ENCODE measurements around the gene IL1RAPL2. TPM values are rescaled to one million over a fixed set of nuclear protein-coding genes. Genes with fewer than 3 reads are reported as not detected.

Gene IL1RAPL2
- total and polyA plus RNA-seq, 2 of the 4 experiments (the other 2 are of a cell fraction) = 0.03 TPM; not detected in 1

DNA sequence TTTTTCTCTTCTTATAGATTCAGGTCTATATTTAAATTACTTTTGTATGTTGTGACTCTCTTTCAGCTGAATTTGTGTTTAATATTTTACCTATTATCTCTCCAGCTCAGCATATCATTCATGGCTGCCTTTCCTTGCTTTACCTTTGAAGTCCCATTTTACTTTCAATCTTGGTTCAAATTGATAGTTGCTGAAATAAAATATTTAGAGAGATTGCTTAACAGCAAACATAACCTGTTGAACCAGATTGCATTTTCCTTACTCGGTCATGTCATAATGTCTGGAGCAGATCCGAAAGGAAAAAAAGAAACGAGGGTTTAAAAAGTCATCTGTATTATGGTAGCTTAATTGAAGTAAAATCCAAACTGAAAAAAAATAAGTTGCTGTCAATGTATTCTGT lies 94.1 kb downstream of the IL1RAPL2 start:
- in situ Hi-C loops (cut with MboI; ENCODE audit: low sequenced_read_pairs) = no loop called here
- POLR2A ChIA-PET (ENCODE audit: unreplicated experiment) = no interaction called here

More for the DNA sequence above, 94.1 kb downstream of the IL1RAPL2 start:
- Histone ChIP-seq H3K79me1 (ENCODE audit: low read depth in 1 of 2, low read length in 2 of 2) (no peaks in the 10 kb centered on the region), H4K8ac (ENCODE audit: low read depth in 2 of 2, low read length in 2 of 2) (no peak overlapping the region), H4K91ac (ENCODE audit: insufficient read depth, low read depth, low read length) (no peak overlapping the region), H3K27ac (ENCODE audit: insufficient read depth, low read length) (no peak overlapping the region), H3K4me3 (ENCODE audit: insufficient read depth, low read depth, low read length) (no peak overlapping the region), H2AFZ (replicated peaks; ENCODE audit: low read length, poor library complexity) (no peak overlapping the region), H3K9me1 (ENCODE audit: insufficient read depth, low read length) (no peaks in the 10 kb centered on the region), H3K56ac (ENCODE audit: extremely low read depth, insufficient read depth, low read length) (no peak overlapping the region), H3K9ac (ENCODE audit: low read depth, low read length) (no peak overlapping the region), H3K27me3 (ENCODE audit: control insufficient read depth, insufficient read depth, low read length) (no peaks in the 10 kb centered on the region), H3K4ac (ENCODE audit: low read depth, low read length) (no peak overlapping the region), H3K14ac (replicated peaks; ENCODE audit: low read depth, low read length) (no peak overlapping the region), H3K23ac (ENCODE audit: low read depth, low read length) (no peak overlapping the region), H3K4me2 (ENCODE audit: low read depth, low read length) (no peak overlapping the region), H3K4me1 (ENCODE audit: control insufficient read depth, insufficient read depth, low read length) (no peaks in the 10 kb centered on the region), H3K9me3 (ENCODE audit: control insufficient read depth, insufficient read depth, low read length) (no peaks in the 10 kb centered on the region), H2BK120ac (ENCODE audit: low read depth, low read length) (no peak overlapping the region), H2BK20ac (ENCODE audit: low read depth, low read length) (no peak overlapping the region), H3K18ac (ENCODE audit: low read depth, low read length) (no peak overlapping the region), H2AK9ac (replicated peaks; ENCODE audit: low read depth, low read length, poor library complexity) (no peak overlapping the region), H3K36me3 (ENCODE audit: control insufficient read depth, insufficient read depth, low read length) (no peaks in the 10 kb centered on the region), H4K20me1 (ENCODE audit: insufficient read depth, low read length) (no peaks in the 10 kb centered on the region), H2BK5ac (ENCODE audit: low read depth, low read length, poor library complexity, severe bottlenecking) (no peak overlapping the region), H2AK5ac (ENCODE audit: low read depth, low read length) (no peak overlapping the region), H4K5ac (ENCODE audit: low read depth, low read length) (no peak overlapping the region), H2BK15ac (ENCODE audit: low read depth, low read length) (no peak overlapping the region)
- DNase-seq (no peak), ATAC-seq (ENCODE audit: low read depth) (no peak)
- no CpG with 5 or more reads among the region's 3 CpGs for WGBS, 2 experiments (ENCODE audit: extremely low coverage in 2 of 2, insufficient read length in 1 of 2)
- TF ChIP-seq MAFK (IDR thresholded peaks at IDR 0.05; ENCODE audit: low read depth, low read length) = no peak
- BruUV-seq (replicated peaks) = no TSS peak
- CTCF ChIA-PET = no interaction called here
- intact Hi-C loops (cut with micrococcal nuclease) (no loop called here), dilution Hi-C loops (cut with HindIII; ENCODE audit: low sequenced_read_pairs, unreplicated experiment) (no loop called here)
